HG03457 (cell line): ENCODE results near the gene RGS3.
A peak's percentile ranks its signal among the peaks of the same experiment; 100 is the strongest.

ENCODE experiments used
- ATAC-seq: cut with Tn5 transposase; IDR thresholded peaks from one replicate; pipeline ENCODE4 v1.9.1; 2021; ENCODE audit warnings: moderate number of reproducible peaks; ENCODE audit not compliant: unreplicated experiment

Gene RGS3

GRCh38 chr9:113614843-113615648 lies 151.5 kb downstream of the RGS3 start:
- ATAC-seq = no peak

GRCh38 chr9:113616116-113616515 lies 152.6 kb downstream of the RGS3 start:
- ATAC-seq = no peak

GRCh38 chr9:113616621-113617496 lies 153.3 kb downstream of the RGS3 start:
- no peak for ATAC-seq

GRCh38 chr9:113617550-113617949 lies 154.0 kb downstream of the RGS3 start:
- no peak for ATAC-seq

- no peak for ATAC-seq
Observed at GRCh38 chr9:113618836-113619490, 155.4 kb downstream of the RGS3 start.

- no peak for ATAC-seq
Observed at GRCh38 chr9:113619491-113620376, 156.2 kb downstream of the RGS3 start.

- no peak for ATAC-seq
Observed at GRCh38 chr9:113620377-113621161, 157.0 kb downstream of the RGS3 start.

- no peak for ATAC-seq
Observed at GRCh38 chr9:113621309-113621791, 157.8 kb downstream of the RGS3 start.

- no peak for ATAC-seq
Observed at GRCh38 chr9:113621980-113622379, 158.5 kb downstream of the RGS3 start.

- ATAC-seq = peak; percentile 62
Observed at GRCh38 chr9:113622600-113623400, 159.3 kb downstream of the RGS3 start.

GRCh38 chr9:113623851-113624485 lies 160.4 kb downstream of the RGS3 start:
- no peak for ATAC-seq

GRCh38 chr9:113624721-113625120 lies 161.2 kb downstream of the RGS3 start:
- ATAC-seq = no peak

- no peak for ATAC-seq
Observed at GRCh38 chr9:113625486-113625885, 162.0 kb downstream of the RGS3 start.

- ATAC-seq = no peak
Observed at GRCh38 chr9:113626735-113627495, 163.4 kb downstream of the RGS3 start.

- ATAC-seq = no peak
Observed at GRCh38 chr9:113628621-113629020, 165.1 kb downstream of the RGS3 start.

- ATAC-seq = no peak
Observed at GRCh38 chr9:113630386-113631136, 167.0 kb downstream of the RGS3 start.
